HG02610 (cell line): ENCODE data around the gene WBP1L.
"Not testable (repeated sequence)": the region's sequence is repeated elsewhere in the genome, so short reads cannot be mapped to it uniquely, and the experiment has no call there.

Source experiments
- ATAC-seq: cut with Tn5 transposase; IDR thresholded peaks from one replicate; pipeline ENCODE4 v1.9.1; 2021; ENCODE audit warnings: mild to moderate bottlenecking, moderate library complexity; ENCODE audit not compliant: unreplicated experiment

WBP1L gene

GRCh38 chr10:102721954-102722353 lies 21.8 kb upstream of the WBP1L start:
- no peak for ATAC-seq

GRCh38 chr10:102723989-102724388 lies 19.8 kb upstream of the WBP1L start:
- ATAC-seq, result no peak

- no peak for ATAC-seq
Measured at GRCh38 chr10:102726274-102726673, 17.5 kb upstream of the WBP1L start.

- ATAC-seq, result no peak
Measured at GRCh38 chr10:102727037-102727818, 16.5 kb upstream of the WBP1L start.

- no peak for ATAC-seq
Measured at GRCh38 chr10:102729029-102730026, 14.4 kb upstream of the WBP1L start.

- no peak for ATAC-seq
Measured at GRCh38 chr10:102731222-102731800, 12.4 kb upstream of the WBP1L start.

GRCh38 chr10:102732661-102733060 lies 11.1 kb upstream of the WBP1L start:
- ATAC-seq, result no peak

GRCh38 chr10:102735065-102735562 lies 8.6 kb upstream of the WBP1L start:
- ATAC-seq, result no peak

GRCh38 chr10:102738692-102739121 lies 5.0 kb upstream of the WBP1L start:
- no peak for ATAC-seq

- no peak for ATAC-seq
Measured at GRCh38 chr10:102740229-102740628, 3.5 kb upstream of the WBP1L start.

GRCh38 chr10:102741726-102742237 lies 2.0 kb upstream of the WBP1L start:
- ATAC-seq, result no peak

- not testable (repeated sequence) for ATAC-seq
Measured at GRCh38 chr10:102742313-102742712, 1.4 kb upstream of the WBP1L start.

- ATAC-seq, result no peak
Measured at GRCh38 chr10:102743078-102743587, 615 bp upstream of the WBP1L start.

- no peak for ATAC-seq
Measured at GRCh38 chr10:102744374-102745051, 765 bp downstream of the WBP1L start.

- no peak for ATAC-seq
Measured at GRCh38 chr10:102745157-102745556, 1.4 kb downstream of the WBP1L start.

GRCh38 chr10:102752266-102752930 lies 8.7 kb downstream of the WBP1L start:
- no peak for ATAC-seq

- no peak for ATAC-seq
Measured at GRCh38 chr10:102752934-102753664, 9.4 kb downstream of the WBP1L start.

- ATAC-seq, result no peak
Measured at GRCh38 chr10:102753718-102754117, 10.0 kb downstream of the WBP1L start.

- ATAC-seq, result no peak
Measured at GRCh38 chr10:102757323-102757722, 13.6 kb downstream of the WBP1L start.
